Stimulated activated CD4-positive, alpha-beta T cell treated with anti-CD3 and anti-CD28 coated beads, Interleukin-1b, Interleukin-23, amount 100 ng/mL, for 48 hours (primary cell): Measurements from ENCODE around the gene LTK.

Source experiments
- DNase-seq: peaks from one replicate; pipeline ENCODE4 v3.0.0-alpha.2; 2020

The LTK gene

GRCh38 chr15:41495736-41496599 lies 17.7 kb downstream of the LTK start:
- DNase-seq, result no peak

- DNase-seq, result peak; percentile 41
These were observed 18.5 kb downstream of the LTK start for GRCh38 chr15:41494922-41495735.

- DNase-seq, result peak; percentile 57
These were observed 19.3 kb downstream of the LTK start for GRCh38 chr15:41494190-41494921.

GRCh38 chr15:41493902-41494189 lies 19.8 kb downstream of the LTK start:
- no peak for DNase-seq

GRCh38 chr15:41493205-41493901 lies 20.3 kb downstream of the LTK start, which contains the start of gene ITPKA:
TSS of gene ITPKA (plus strand) at chr15:41493874. CDS start at chr15:41493928, 54 bp downstream.
- DNase-seq, result peak; percentile 92

GRCh38 chr15:41492597-41493204 lies 20.9 kb downstream of the LTK start:
- DNase-seq, result no peak

GRCh38 chr15:41491889-41492288 lies 21.7 kb downstream of the LTK start:
- no peak for DNase-seq

- peak; percentile 54 for DNase-seq
These were observed 23.3 kb downstream of the LTK start for GRCh38 chr15:41490355-41490754.

GRCh38 chr15:41489641-41490040 lies 24.0 kb downstream of the LTK start:
- no peak for DNase-seq

GRCh38 chr15:41487802-41488201 lies 25.8 kb downstream of the LTK start:
- DNase-seq, result peak; percentile 47

GRCh38 chr15:41487381-41487780 lies 26.2 kb downstream of the LTK start:
- no peak for DNase-seq

- DNase-seq, result no peak
These were observed 27.3 kb downstream of the LTK start for GRCh38 chr15:41486286-41486685.

GRCh38 chr15:41484937-41485625 lies 28.5 kb downstream of the LTK start:
- DNase-seq, result no peak

GRCh38 chr15:41483519-41483918 lies 30.1 kb downstream of the LTK start:
- DNase-seq, result no peak

GRCh38 chr15:41483115-41483514 lies 30.5 kb downstream of the LTK start:
- no peak for DNase-seq

- DNase-seq, result no peak
These were observed 31.3 kb downstream of the LTK start for GRCh38 chr15:41482110-41482877.

GRCh38 chr15:41480396-41481140 lies 33.1 kb downstream of the LTK start:
- no peak for DNase-seq

- DNase-seq, result no peak
These were observed 37.1 kb downstream of the LTK start for GRCh38 chr15:41476416-41477048.

- no peak for DNase-seq
These were observed 38.7 kb downstream of the LTK start for GRCh38 chr15:41474941-41475340.

- DNase-seq, result no peak
These were observed 39.2 kb downstream of the LTK start for GRCh38 chr15:41474436-41474835.
